ENCODE data around the gene MEA1.

MEA1 gene

GRCh38 chr6:42963179-42963854, 50.4 kb downstream of the MEA1 start:
- no peak for DNase-seq
- Histone ChIP-seq H3K4me3 (ENCODE audit: low read depth, low read length) (no peak overlapping the region), H3K27me3 (no peaks in the 10 kb centered on the region), H3K36me3 (peaks cover 6% of the 10 kb centered on the region), H3K4me1 (no peaks in the 10 kb centered on the region), H3K9me3 (no peaks in the 10 kb centered on the region)
- TF ChIP-seq CTCF (IDR thresholded peaks at IDR 0.05; ENCODE audit: low read depth, low read length) = no peak

- TF ChIP-seq CTCF (IDR thresholded peaks at IDR 0.05; ENCODE audit: low read depth, low read length) = no peak
- no peak overlapping the region for H3K4me3 ChIP-seq (ENCODE audit: low read depth, low read length)
- H3K36me3 ChIP-seq = peaks cover 6% of the 10 kb centered on the region
- no peaks in the 10 kb centered on the region for H3K4me1 ChIP-seq
- DNase-seq = no peak
- H3K9me3 ChIP-seq = no peaks in the 10 kb centered on the region
- no peaks in the 10 kb centered on the region for H3K27me3 ChIP-seq
Observed at GRCh38 chr6:42962502-42963178, 51.1 kb downstream of the MEA1 start.

- no peak for TF ChIP-seq CTCF (IDR thresholded peaks at IDR 0.05; ENCODE audit: low read depth, low read length)
- Histone ChIP-seq H3K27me3 (no peaks in the 10 kb centered on the region), H3K9me3 (no peaks in the 10 kb centered on the region), H3K4me1 (no peaks in the 10 kb centered on the region), H3K36me3 (peaks cover 6% of the 10 kb centered on the region), H3K4me3 (ENCODE audit: low read depth, low read length) (no peak overlapping the region)
- DNase-seq = no peak
Observed at GRCh38 chr6:42962096-42962495, 51.6 kb downstream of the MEA1 start.

Data from BE2C (cell line).